HG03520 (cell line): ENCODE measurements around the gene SMIM13.

Source experiments
- ATAC-seq: cut with Tn5 transposase; IDR thresholded peaks from one replicate; pipeline ENCODE4 v1.9.1; 2021; ENCODE audit warnings: mild to moderate bottlenecking, moderate library complexity; ENCODE audit not compliant: unreplicated experiment

The SMIM13 gene

GRCh38 chr6:11149551-11149950, 55.9 kb downstream of the SMIM13 start:
- no peak for ATAC-seq

- ATAC-seq, result no peak
Measured at GRCh38 chr6:11151488-11151887, 57.9 kb downstream of the SMIM13 start.

- ATAC-seq, result no peak
Measured at GRCh38 chr6:11152581-11152980, 58.9 kb downstream of the SMIM13 start.

GRCh38 chr6:11153447-11153846, 59.8 kb downstream of the SMIM13 start:
- ATAC-seq, result no peak

- ATAC-seq, result no peak
Measured at GRCh38 chr6:11155589-11155988, 62.0 kb downstream of the SMIM13 start.

- ATAC-seq, result no peak
Measured at GRCh38 chr6:11160199-11160598, 66.6 kb downstream of the SMIM13 start.

GRCh38 chr6:11161031-11161956, 67.7 kb downstream of the SMIM13 start:
- no peak for ATAC-seq

GRCh38 chr6:11162262-11162661, 68.6 kb downstream of the SMIM13 start:
- no peak for ATAC-seq

GRCh38 chr6:11163932-11164331, 70.3 kb downstream of the SMIM13 start:
- ATAC-seq, result no peak

- ATAC-seq, result no peak
Measured at GRCh38 chr6:11164717-11165646, 71.3 kb downstream of the SMIM13 start.

- ATAC-seq, result no peak
Measured at GRCh38 chr6:11166948-11167347, 73.3 kb downstream of the SMIM13 start.

GRCh38 chr6:11168091-11168635, 74.5 kb downstream of the SMIM13 start:
- no peak for ATAC-seq

- ATAC-seq, result no peak
Measured at GRCh38 chr6:11171952-11172351, 78.3 kb downstream of the SMIM13 start.

GRCh38 chr6:11172501-11173327, 79.1 kb downstream of the SMIM13 start:
- ATAC-seq, result no peak

GRCh38 chr6:11174242-11174611, 80.6 kb downstream of the SMIM13 start:
- no peak for ATAC-seq

- ATAC-seq, result no peak
Measured at GRCh38 chr6:11177271-11177670, 83.6 kb downstream of the SMIM13 start.

GRCh38 chr6:11179088-11179418, 85.4 kb downstream of the SMIM13 start:
- ATAC-seq, result no peak

- ATAC-seq, result no peak
Measured at GRCh38 chr6:11179419-11180202, 86.0 kb downstream of the SMIM13 start.

- ATAC-seq, result no peak
Measured at GRCh38 chr6:11181478-11182136, 88.0 kb downstream of the SMIM13 start.
